ENCODE data around the gene MLH1. TPM values are rescaled to one million over a fixed set of nuclear protein-coding genes. Genes with fewer than 3 reads are reported as not detected.

MLH1 gene
- total RNA-seq, 1 experiment from 2014 or later: 79.7 TPM

GRCh38 chr3:37092484-37092883 is 99.2 kb downstream of the MLH1 start:
- intact Hi-C loops (cut with micrococcal nuclease): no loop called here
- Histone ChIP-seq H3K9me3 (ENCODE audit: low read length) (no peaks in the 10 kb centered on the region), H3K27ac (ENCODE audit: low read length) (no peak overlapping the region), H3F3A (ENCODE audit: low read length, unreplicated experiment) (no peaks in the 10 kb centered on the region), H3K4me3 (ENCODE audit: low read length) (no peak overlapping the region), H3K36me3 (ENCODE audit: low read depth, low read length) (peaks cover 12% of the 10 kb centered on the region; the same call in 1 of the 2 replicates), H4K20me1 (ENCODE audit: low read length) (no peaks in the 10 kb centered on the region), H2AFZ (ENCODE audit: low read length) (no peak overlapping the region), H3K27me3 (ENCODE audit: low read length) (no peaks in the 10 kb centered on the region), H3K4me2 (ENCODE audit: low read length) (no peak overlapping the region), H3K4me1 (ENCODE audit: insufficient read depth, low read length) (no peaks in the 10 kb centered on the region), H3K9me2 (replicated peaks; ENCODE audit: low read length) (no peaks in the 10 kb centered on the region), H3K79me2 (ENCODE audit: low read length) (no peaks in the 10 kb centered on the region), H3K9ac (ENCODE audit: low read length) (no peak overlapping the region)
- ChIA-PET POLR2A (ENCODE audit: unreplicated experiment) (no interaction called here), CTCF (no interaction called here)
- BruUV-seq (replicated peaks): no TSS peak
- ATAC-seq (no peak), DNase-seq (no peak)
- TF ChIP-seq EZH2 (IDR thresholded peaks at IDR 0.05; ENCODE audit: low read length, unreplicated experiment): no peak

GRCh38 chr3:37093481-37093880 is 100.2 kb downstream of the MLH1 start:
- BruUV-seq (replicated peaks): no TSS peak
- POLR2A ChIA-PET (ENCODE audit: unreplicated experiment): no interaction called here
- no peaks in the 10 kb centered on the region for H3K27me3 ChIP-seq (ENCODE audit: low read length)

DNA sequence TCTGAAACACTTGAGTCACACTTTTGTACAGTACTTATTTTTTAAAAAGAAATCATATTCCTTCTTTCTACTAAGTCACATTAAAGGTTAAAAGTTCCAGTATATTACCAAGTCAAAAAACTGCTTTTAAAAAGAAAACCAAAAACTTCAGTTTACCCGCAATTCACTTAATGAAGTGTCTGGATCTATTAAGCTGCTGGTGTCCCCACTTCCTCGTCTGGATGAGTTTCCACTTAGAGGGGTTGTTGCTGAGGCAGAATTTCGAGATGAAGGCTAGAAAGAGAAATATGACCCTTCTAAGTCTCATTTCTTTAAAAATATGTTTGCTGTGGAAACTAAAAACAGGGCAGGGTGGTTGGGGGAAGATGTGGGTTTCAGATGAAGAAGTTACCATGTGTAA is 101.3 kb downstream of the MLH1 start:
- no peaks in the 10 kb centered on the region for H3K27me3 ChIP-seq (ENCODE audit: low read length)

More at GRCh38 chr3:37093481-37093880, 100.2 kb downstream of the MLH1 start:
- Histone ChIP-seq H4K20me1 (ENCODE audit: low read length) (no peaks in the 10 kb centered on the region), H3K9ac (ENCODE audit: low read length) (no peak overlapping the region), H3K9me2 (replicated peaks; ENCODE audit: low read length) (no peaks in the 10 kb centered on the region), H3K9me3 (ENCODE audit: low read length) (no peaks in the 10 kb centered on the region), H3K79me2 (ENCODE audit: low read length) (no peaks in the 10 kb centered on the region), H3K27ac (ENCODE audit: low read length) (no peak overlapping the region), H3K36me3 (ENCODE audit: low read depth, low read length) (peaks cover 12% of the 10 kb centered on the region; the same call in 1 of the 2 replicates), H3K4me1 (ENCODE audit: insufficient read depth, low read length) (no peaks in the 10 kb centered on the region), H3F3A (ENCODE audit: low read length, unreplicated experiment) (no peaks in the 10 kb centered on the region), H2AFZ (ENCODE audit: low read length) (no peak overlapping the region), H3K4me2 (ENCODE audit: low read length) (no peak overlapping the region), H3K4me3 (ENCODE audit: low read length) (no peak overlapping the region)
- TF ChIP-seq, protein P1, sequence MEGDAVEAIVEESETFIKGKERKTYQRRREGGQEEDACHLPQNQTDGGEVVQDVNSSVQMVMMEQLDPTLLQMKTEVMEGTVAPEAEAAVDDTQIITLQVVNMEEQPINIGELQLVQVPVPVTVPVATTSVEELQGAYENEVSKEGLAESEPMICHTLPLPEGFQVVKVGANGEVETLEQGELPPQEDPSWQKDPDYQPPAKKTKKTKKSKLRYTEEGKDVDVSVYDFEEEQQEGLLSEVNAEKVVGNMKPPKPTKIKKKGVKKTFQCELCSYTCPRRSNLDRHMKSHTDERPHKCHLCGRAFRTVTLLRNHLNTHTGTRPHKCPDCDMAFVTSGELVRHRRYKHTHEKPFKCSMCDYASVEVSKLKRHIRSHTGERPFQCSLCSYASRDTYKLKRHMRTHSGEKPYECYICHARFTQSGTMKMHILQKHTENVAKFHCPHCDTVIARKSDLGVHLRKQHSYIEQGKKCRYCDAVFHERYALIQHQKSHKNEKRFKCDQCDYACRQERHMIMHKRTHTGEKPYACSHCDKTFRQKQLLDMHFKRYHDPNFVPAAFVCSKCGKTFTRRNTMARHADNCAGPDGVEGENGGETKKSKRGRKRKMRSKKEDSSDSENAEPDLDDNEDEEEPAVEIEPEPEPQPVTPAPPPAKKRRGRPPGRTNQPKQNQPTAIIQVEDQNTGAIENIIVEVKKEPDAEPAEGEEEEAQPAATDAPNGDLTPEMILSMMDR (conservative IDR thresholded peaks at IDR 0.05; ENCODE audit: low read depth, low read length): no peak
- TF ChIP-seq EZH2 (IDR thresholded peaks at IDR 0.05; ENCODE audit: low read length, unreplicated experiment) (no peak), EZH2phosphoT487 (IDR thresholded peaks at IDR 0.05; ENCODE audit: borderline replicate concordance, low read length) (no peak)
- CTCF ChIA-PET: no interaction called here
- DNase-seq: no peak
- no peak for ATAC-seq
- intact Hi-C loops (cut with micrococcal nuclease): no loop called here

More for the DNA sequence above, 101.3 kb downstream of the MLH1 start:
- no peaks in the 10 kb centered on the region for H3F3A ChIP-seq (ENCODE audit: low read length, unreplicated experiment)
- ChIA-PET CTCF (no interaction called here), POLR2A (ENCODE audit: unreplicated experiment) (no interaction called here)
- H3K79me2 ChIP-seq (ENCODE audit: low read length): no peaks in the 10 kb centered on the region
- intact Hi-C loops (cut with micrococcal nuclease): no loop called here
- H3K9me3 ChIP-seq (ENCODE audit: low read length): no peaks in the 10 kb centered on the region
- no peak overlapping the region for H2AFZ ChIP-seq (ENCODE audit: low read length)
- BruUV-seq (replicated peaks): no TSS peak
- DNase-seq (no peak), ATAC-seq (no peak)
- no peak overlapping the region for H3K4me3 ChIP-seq (ENCODE audit: low read length)
- H3K4me2 ChIP-seq (ENCODE audit: low read length): no peak overlapping the region
- no peaks in the 10 kb centered on the region for H4K20me1 ChIP-seq (ENCODE audit: low read length)
- TF ChIP-seq EZH2phosphoT487 (IDR thresholded peaks at IDR 0.05; ENCODE audit: borderline replicate concordance, low read length) (no peak), EZH2 (IDR thresholded peaks at IDR 0.05; ENCODE audit: low read length, unreplicated experiment) (no peak)
- TF ChIP-seq, protein P1 (conservative IDR thresholded peaks at IDR 0.05; ENCODE audit: low read depth, low read length): no peak
- no peaks in the 10 kb centered on the region for H3K4me1 ChIP-seq (ENCODE audit: insufficient read depth, low read length)
- no peak overlapping the region for H3K27ac ChIP-seq (ENCODE audit: low read length)
- no peaks in the 10 kb centered on the region for H3K9me2 ChIP-seq (replicated peaks; ENCODE audit: low read length)
- H3K36me3 ChIP-seq (ENCODE audit: low read depth, low read length): peaks cover 12% of the 10 kb centered on the region; the same call in 1 of the 2 replicates
- H3K9ac ChIP-seq (ENCODE audit: low read length): no peak overlapping the region

All from PC-3 (cell line).